Measurements from ENCODE around the gene MRPL55.

Gene MRPL55

GRCh38 chr1:228109073-228109961 lies at the start of gene MRPL55:
TSS of gene MRPL55 (minus strand) at chr1:228109299. CDS start at chr1:228108260, 1,039 bp downstream.
- peak; percentile 86 for DNase-seq

- DNase-seq: no peak
Measured at GRCh38 chr1:228158151-228159007, 49.3 kb upstream of the MRPL55 start.

- DNase-seq: no peak
Measured at GRCh38 chr1:228157729-228158126, 48.6 kb upstream of the MRPL55 start.

- DNase-seq: no peak
Measured at GRCh38 chr1:228156941-228157728, 48.0 kb upstream of the MRPL55 start.

- DNase-seq: no peak
Measured at GRCh38 chr1:228156515-228156881, 47.4 kb upstream of the MRPL55 start.

GRCh38 chr1:228155596-228156514 lies 46.8 kb upstream of the MRPL55 start:
- no peak for DNase-seq

- no peak for DNase-seq
Measured at GRCh38 chr1:228154670-228155571, 45.8 kb upstream of the MRPL55 start.

GRCh38 chr1:228154021-228154669 lies 45.0 kb upstream of the MRPL55 start:
- no peak for DNase-seq

- DNase-seq: no peak
Measured at GRCh38 chr1:228152918-228153258, 43.8 kb upstream of the MRPL55 start.

- DNase-seq: no peak
Measured at GRCh38 chr1:228152097-228152917, 43.2 kb upstream of the MRPL55 start.

GRCh38 chr1:228151180-228151925 lies 42.3 kb upstream of the MRPL55 start:
- no peak for DNase-seq

- no peak for DNase-seq
Measured at GRCh38 chr1:228150461-228151179, 41.5 kb upstream of the MRPL55 start.

GRCh38 chr1:228150120-228150460 lies 41.0 kb upstream of the MRPL55 start:
- no peak for DNase-seq

GRCh38 chr1:228149406-228150119 lies 40.5 kb upstream of the MRPL55 start, which contains the start of gene GJC2:
TSS of gene GJC2 (plus strand) at chr1:228149930. CDS start at chr1:228157759, 7,829 bp downstream.
- no peak for DNase-seq

- no peak for DNase-seq
Measured at GRCh38 chr1:228148935-228149405, 39.9 kb upstream of the MRPL55 start.

- DNase-seq: no peak
Measured at GRCh38 chr1:228148196-228148861, 39.2 kb upstream of the MRPL55 start.

GRCh38 chr1:228147768-228148167 lies 38.7 kb upstream of the MRPL55 start:
- DNase-seq: no peak
